HG03175 (cell line): ENCODE results near the gene MYH13.

Source experiments
- ATAC-seq: cut with Tn5 transposase; IDR thresholded peaks from one replicate; pipeline ENCODE4 v1.9.1; 2021; ENCODE audit warnings: mild to moderate bottlenecking, moderate library complexity; ENCODE audit not compliant: unreplicated experiment

MYH13 gene

GRCh38 chr17:10262451-10262850 is 110.4 kb downstream of the MYH13 start:
- ATAC-seq: no peak

GRCh38 chr17:10261098-10261497 is 111.7 kb downstream of the MYH13 start:
- no peak for ATAC-seq

GRCh38 chr17:10251212-10251948 is 121.4 kb downstream of the MYH13 start:
- peak; percentile 89 for ATAC-seq
